OCI-LY1 (cell line): ENCODE measurements around the gene LMF1.

Source experiments
- CTCF ChIP-seq: fragments of 200-600 bp; sonication (generic), shearing (Covaris generic); IDR thresholded peaks from 2 replicates; pipeline ENCODE4 v1.5.1; 2017; ENCODE audit warnings: mild to moderate bottlenecking, antibody characterized with exemption, low read length, moderate library complexity, mixed read lengths
- EZH2 ChIP-seq: fragments of 200-600 bp; sonication (generic), shearing (Covaris generic); IDR thresholded peaks from 2 replicates; pipeline ENCODE4 v1.8.0; 2017; ENCODE audit warnings: borderline replicate concordance, mixed run types, mild to moderate bottlenecking, antibody characterized with exemption, low read length, moderate library complexity, mixed read lengths

GRCh38 chr16:920051-920681, 50.6 kb downstream of the LMF1 start:
- no peak for TF ChIP-seq CTCF
- no peak for TF ChIP-seq EZH2
